ENCODE results near the gene HAUS8.

GRCh38 chr19:17112271-17112670 is 37.0 kb upstream of the HAUS8 start:
- TF ChIP-seq CTCF (IDR thresholded peaks at IDR 0.05) (no peak), POLR2A (IDR thresholded peaks at IDR 0.05) (no peak)

Data from body of pancreas (tissue), 4 donors.